ENCODE results near the gene SHROOM3. TPM values are rescaled to one million over a fixed set of nuclear protein-coding genes. Genes with fewer than 3 reads are reported as not detected.
A peak's percentile ranks its signal among the peaks of the same experiment; 100 is the strongest.

The SHROOM3 gene
- total and polyA plus RNA-seq, 8 donors = 6.1 to 212 (median 77.6) TPM

DNA sequence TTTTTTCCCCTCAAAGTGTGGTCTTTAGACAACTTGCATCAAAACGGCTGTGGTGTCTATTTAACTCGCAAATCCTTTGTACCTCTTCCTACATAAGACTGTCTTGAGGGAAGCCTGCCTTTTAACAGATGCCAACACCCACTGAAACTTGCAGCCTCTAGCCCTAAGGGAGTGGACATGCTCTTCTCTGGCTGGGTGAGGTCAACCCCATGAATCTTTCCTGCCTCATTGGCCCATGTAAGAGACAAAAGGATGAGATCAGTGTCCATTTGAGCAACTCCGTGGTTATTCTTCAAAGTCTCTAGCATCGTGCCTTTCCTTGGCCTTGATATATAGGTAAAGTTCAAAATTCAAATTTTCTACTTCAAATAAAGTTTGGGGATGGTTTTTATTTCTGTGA lies 134.7 kb downstream of the SHROOM3 start:
- TF ChIP-seq, protein P1, sequence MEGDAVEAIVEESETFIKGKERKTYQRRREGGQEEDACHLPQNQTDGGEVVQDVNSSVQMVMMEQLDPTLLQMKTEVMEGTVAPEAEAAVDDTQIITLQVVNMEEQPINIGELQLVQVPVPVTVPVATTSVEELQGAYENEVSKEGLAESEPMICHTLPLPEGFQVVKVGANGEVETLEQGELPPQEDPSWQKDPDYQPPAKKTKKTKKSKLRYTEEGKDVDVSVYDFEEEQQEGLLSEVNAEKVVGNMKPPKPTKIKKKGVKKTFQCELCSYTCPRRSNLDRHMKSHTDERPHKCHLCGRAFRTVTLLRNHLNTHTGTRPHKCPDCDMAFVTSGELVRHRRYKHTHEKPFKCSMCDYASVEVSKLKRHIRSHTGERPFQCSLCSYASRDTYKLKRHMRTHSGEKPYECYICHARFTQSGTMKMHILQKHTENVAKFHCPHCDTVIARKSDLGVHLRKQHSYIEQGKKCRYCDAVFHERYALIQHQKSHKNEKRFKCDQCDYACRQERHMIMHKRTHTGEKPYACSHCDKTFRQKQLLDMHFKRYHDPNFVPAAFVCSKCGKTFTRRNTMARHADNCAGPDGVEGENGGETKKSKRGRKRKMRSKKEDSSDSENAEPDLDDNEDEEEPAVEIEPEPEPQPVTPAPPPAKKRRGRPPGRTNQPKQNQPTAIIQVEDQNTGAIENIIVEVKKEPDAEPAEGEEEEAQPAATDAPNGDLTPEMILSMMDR (IDR thresholded peaks at IDR 0.05) = no peak
- TF ChIP-seq POLR2AphosphoS5 (IDR thresholded peaks at IDR 0.05) (no peak), EP300 (IDR thresholded peaks at IDR 0.05) (no peak), POLR2A (IDR thresholded peaks at IDR 0.05) (no peak)
- no peak overlapping the region for H3K4me3 ChIP-seq
- no peaks in the 10 kb centered on the region for H3K27me3 ChIP-seq
- H3K36me3 ChIP-seq = no peaks in the 10 kb centered on the region
- WGBS, 5 donors = 72 to 78% (median 75%) methylated on average over 4 of the region's 4 CpGs
- no peaks in the 10 kb centered on the region for H3K9me3 ChIP-seq
- H3K4me1 ChIP-seq = peaks cover 24 to 34% (median 27%) of the 10 kb centered on the region in 4 donors
- no peak for DNase-seq
- H3K27ac ChIP-seq = peak overlapping the region in 4 of 5 donors; percentile 36 to 75 (median 65)
- intact Hi-C loops (cut with DNase I; ENCODE audit: low total_unique reads) = no loop called here

DNA sequence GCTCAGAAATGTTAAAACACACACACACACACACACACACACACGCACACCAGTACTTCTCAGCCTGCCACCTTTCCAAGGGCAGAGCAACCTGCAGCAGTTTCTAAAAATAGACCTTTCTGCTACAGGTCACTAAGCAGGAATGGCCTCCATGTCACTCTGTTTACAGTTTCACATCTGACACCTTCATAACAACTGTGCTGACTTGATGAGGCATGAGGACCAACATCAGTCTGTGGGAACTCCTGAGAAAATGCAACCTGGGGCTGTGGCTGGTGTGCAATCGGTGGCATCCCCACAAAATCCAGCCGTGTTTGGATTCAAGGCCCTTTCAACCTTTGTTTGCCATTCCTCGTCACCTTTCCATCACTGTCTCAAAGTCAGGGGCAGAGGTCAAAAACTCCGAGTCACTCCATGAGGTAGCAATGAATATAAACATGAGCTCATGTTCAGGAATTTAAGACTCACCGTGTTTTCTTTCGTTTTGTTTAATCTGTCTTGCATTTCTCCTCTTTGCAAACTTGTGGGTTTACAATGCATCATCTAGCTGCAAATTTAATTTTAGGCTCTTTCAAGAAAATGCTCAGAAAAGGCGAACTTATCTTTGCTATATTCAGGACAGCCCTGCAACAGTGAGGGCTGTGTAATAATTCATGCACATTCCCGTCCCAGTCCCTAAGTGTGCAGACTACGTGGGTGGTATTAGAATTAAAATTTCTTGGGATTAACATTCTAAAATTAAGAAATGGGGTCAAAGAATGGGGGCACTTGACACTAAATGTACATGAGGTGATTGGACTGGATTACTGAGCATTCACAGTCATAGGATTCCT lies 135.3 kb downstream of the SHROOM3 start:
- no peak for TF ChIP-seq EP300 (IDR thresholded peaks at IDR 0.05)
- TF ChIP-seq POLR2A (IDR thresholded peaks at IDR 0.05) = no peak
- TF ChIP-seq, protein P1 (IDR thresholded peaks at IDR 0.05) = no peak
- no peak for TF ChIP-seq POLR2AphosphoS5 (IDR thresholded peaks at IDR 0.05)
- DNase-seq = peak in 1 of 2 donors; percentile 62
- peaks cover 24 to 34% (median 27%) of the 10 kb centered on the region in 4 donors for H3K4me1 ChIP-seq
- H3K36me3 ChIP-seq = no peaks in the 10 kb centered on the region
- no peaks in the 10 kb centered on the region for H3K9me3 ChIP-seq
- intact Hi-C loops (cut with DNase I; ENCODE audit: low total_unique reads) = no loop called here
- H3K27ac ChIP-seq = peak overlapping the region; percentile 36 to 75 (median 63)
- WGBS, 5 donors = 48 to 61% (median 56%) methylated on average over 10 of the region's 10 CpGs
- H3K27me3 ChIP-seq = no peaks in the 10 kb centered on the region
- no peak overlapping the region for H3K4me3 ChIP-seq

DNA sequence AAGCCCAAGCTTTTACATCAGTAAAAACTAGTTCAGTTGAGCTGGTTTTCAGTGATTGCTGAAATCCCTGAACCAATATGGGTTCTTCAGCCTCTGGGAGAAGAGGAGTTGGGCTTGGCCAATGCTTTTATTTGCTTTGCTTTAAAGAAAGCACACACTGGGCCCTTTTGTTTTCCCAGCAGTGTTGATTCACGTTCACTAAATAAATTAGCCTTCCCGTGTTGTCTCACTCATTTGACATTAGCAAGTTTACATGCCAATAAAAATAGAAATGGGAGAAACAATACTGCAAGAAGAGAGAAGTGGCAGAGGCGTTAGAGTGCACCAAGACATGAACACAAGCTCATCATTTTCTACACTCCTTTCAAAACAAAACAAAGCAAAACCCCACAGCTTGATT lies 136.2 kb downstream of the SHROOM3 start:
- H3K36me3 ChIP-seq = no peaks in the 10 kb centered on the region
- no peaks in the 10 kb centered on the region for H3K9me3 ChIP-seq
- H3K4me3 ChIP-seq = no peak overlapping the region
- intact Hi-C loops (cut with DNase I; ENCODE audit: low total_unique reads) = no loop called here
- peak overlapping the region in 4 of 5 donors; percentile 3 to 75 (median 52) for H3K27ac ChIP-seq
- peak in 1 of 2 donors; percentile 66 for DNase-seq
- peaks cover 24 to 34% (median 27%) of the 10 kb centered on the region in 4 donors for H3K4me1 ChIP-seq
- TF ChIP-seq, protein P1 (IDR thresholded peaks at IDR 0.05) = no peak
- TF ChIP-seq EP300 (IDR thresholded peaks at IDR 0.05) = no peak
- TF ChIP-seq POLR2AphosphoS5 (IDR thresholded peaks at IDR 0.05) = peak in 1 of 3 donors; percentile 47
- H3K27me3 ChIP-seq = no peaks in the 10 kb centered on the region
- WGBS, 5 donors = 27 to 53% (median 41%) methylated on average over 3 of the region's 3 CpGs

DNA sequence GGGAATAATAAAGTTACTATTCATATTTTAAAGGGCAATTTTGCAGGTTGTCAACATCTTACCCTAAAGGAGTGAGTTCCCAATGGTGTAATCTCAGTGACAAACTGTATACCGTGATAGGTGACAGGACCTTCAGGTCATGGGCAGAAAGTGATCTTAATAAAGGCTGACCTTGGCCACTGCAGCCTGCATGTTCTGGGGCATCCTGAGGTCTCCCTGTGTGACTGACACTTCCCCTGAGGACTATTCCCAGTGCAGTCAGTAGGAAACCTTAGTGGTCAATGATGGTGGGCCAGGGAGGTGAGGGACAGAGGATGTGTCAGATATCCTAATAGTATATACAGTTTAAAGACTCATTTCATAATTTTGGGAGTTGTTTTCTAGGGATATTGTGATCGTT lies 137.2 kb downstream of the SHROOM3 start:
- Histone ChIP-seq H3K4me3 (no peak overlapping the region), H3K9me3 (no peaks in the 10 kb centered on the region), H3K36me3 (no peaks in the 10 kb centered on the region), H3K27me3 (no peaks in the 10 kb centered on the region), H3K4me1 (peaks cover 24 to 34% (median 27%) of the 10 kb centered on the region in 4 donors), H3K27ac (peak overlapping the region in 3 of 5 donors; percentile 64 to 75 (median 68))
- DNase-seq = no peak
- TF ChIP-seq EP300 (IDR thresholded peaks at IDR 0.05) = no peak
- no peak for TF ChIP-seq POLR2A (IDR thresholded peaks at IDR 0.05)
- no peak for TF ChIP-seq POLR2AphosphoS5 (IDR thresholded peaks at IDR 0.05)
- WGBS, 5 donors = 55 to 73% (median 64%) methylated on average over 2 of the region's 2 CpGs
- intact Hi-C loops (cut with DNase I; ENCODE audit: low total_unique reads) = no loop called here

DNA sequence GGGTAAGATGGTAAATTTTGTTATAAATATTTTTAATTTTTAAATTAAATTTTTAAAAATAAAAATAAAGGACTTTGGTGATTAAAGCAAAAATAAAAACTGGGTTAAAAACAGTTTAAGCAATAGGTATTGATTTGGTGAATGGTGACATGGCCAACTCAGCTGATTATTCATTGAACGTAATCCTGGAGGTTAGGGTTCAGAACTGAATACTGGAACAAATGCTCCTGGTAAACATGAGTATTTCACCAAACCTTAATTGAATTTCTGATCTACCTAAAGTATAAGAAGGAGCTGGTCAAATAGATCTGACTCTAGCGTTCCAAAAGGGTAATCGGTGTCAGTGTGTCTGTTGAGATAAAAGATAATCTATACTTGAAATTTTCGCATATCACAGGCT lies 141.8 kb downstream of the SHROOM3 start:
- H3K36me3 ChIP-seq = no peaks in the 10 kb centered on the region
- H3K27me3 ChIP-seq = no peaks in the 10 kb centered on the region
- H3K27ac ChIP-seq = no peak overlapping the region
- H3K4me3 ChIP-seq = no peak overlapping the region
- WGBS, 5 donors = 87 to 97% (median 90%) methylated on average over 4 of the region's 4 CpGs
- TF ChIP-seq POLR2A (IDR thresholded peaks at IDR 0.05) (no peak), POLR2AphosphoS5 (IDR thresholded peaks at IDR 0.05) (no peak), EP300 (IDR thresholded peaks at IDR 0.05) (no peak)
- TF ChIP-seq, protein P1 (IDR thresholded peaks at IDR 0.05) = no peak
- intact Hi-C loops (cut with DNase I; ENCODE audit: low total_unique reads) = no loop called here
- no peak for DNase-seq
- peaks cover 0 to 6% (median 3%) of the 10 kb centered on the region in 4 donors for H3K4me1 ChIP-seq
- H3K9me3 ChIP-seq = no peaks in the 10 kb centered on the region

Measured in stomach (tissue), 9 donors.